Stimulated activated CD8-positive, alpha-beta memory T cell treated with anti-CD3 and anti-CD28 coated beads, Interleukin-4, amount 100 ng/mL, for 4 hours (primary cell): Measurements from ENCODE around the gene GSKIP.
"Not testable (repeated sequence)": the region's sequence is repeated elsewhere in the genome, so short reads cannot be mapped to it uniquely, and the experiment has no call there.

ENCODE experiments used
- DNase-seq, 2 donors: peaks; one replicate each; pipeline ENCODE4 v3.0.0-alpha.2; 2020; ENCODE audit warnings: low read depth in 2 of 2, low spot score in 1 of 2

The GSKIP gene, protein sequence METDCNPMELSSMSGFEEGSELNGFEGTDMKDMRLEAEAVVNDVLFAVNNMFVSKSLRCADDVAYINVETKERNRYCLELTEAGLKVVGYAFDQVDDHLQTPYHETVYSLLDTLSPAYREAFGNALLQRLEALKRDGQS

DNA sequence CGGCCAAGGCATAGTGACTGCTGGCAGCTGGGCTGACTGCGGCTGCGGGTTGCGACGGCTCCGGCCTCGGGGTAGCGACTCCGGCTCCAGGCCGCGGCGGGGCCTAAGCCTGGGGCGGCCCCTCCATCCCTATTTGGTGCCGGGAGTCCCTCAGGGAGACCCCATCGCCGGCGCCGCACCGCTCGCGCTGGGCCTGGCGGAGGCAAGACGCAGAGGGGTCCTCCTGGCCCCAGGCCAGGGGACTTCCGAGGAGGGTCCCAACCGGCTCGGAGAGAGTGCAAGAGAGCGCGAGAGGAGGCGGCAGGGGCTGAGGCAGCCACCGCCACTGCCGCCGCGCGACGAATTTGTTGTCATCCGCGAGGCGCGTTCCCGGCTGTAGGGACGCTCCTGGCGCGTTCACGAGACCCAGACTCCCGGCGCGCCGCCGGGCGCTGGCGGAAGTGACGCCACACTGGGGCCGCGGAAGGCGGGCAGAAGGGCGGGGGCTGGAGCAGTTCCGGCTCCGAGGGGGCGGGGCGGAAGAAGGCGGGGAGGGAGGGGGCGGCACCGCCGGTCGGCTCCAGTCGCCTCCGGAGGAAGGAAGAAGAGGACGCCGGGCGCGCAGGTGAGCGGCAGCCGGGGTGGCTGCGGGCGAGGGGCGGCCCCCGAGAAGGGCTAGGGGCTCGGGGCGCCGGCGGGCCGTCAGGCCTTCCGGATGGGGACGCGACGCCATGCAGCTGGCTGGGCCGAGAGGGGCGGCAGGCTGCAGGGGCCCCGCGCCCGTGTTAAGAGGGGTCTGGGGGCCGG is at the start of gene GSKIP, which contains the start of gene ATG2B:
GSKIP (plus strand) TSS at position 562 of the 786 bp plus-strand sequence. CDS start 18,722 bp downstream, outside the sequence.
ATG2B (minus strand) TSS at position 377 of the 786 bp plus-strand sequence; CDS start at position 12, 365 bp downstream.
- peak; percentile 92 to 96 for DNase-seq

DNA sequence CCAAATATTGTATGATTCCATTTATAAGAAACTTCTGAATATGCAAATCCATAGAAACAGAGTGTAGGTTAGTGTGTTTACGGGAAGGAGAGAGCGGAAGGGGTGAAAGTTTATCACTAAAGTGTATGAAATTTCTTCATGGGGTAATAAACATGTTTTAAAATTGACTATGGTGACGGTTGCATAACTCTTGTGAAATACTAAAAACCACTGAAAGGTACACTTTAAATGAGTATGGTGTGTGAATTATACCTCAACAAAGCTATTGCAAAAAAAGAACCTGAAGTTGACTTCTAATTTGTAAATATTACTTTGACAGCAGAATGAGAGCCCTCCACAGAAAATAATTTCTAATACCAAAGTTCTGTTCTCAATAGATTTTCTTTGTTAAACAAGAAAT is 47.2 kb upstream of the GSKIP start:
- DNase-seq, result no peak

- DNase-seq, result no peak
Observed at GRCh38 chr14:96318836-96319235, 44.5 kb upstream of the GSKIP start.

GRCh38 chr14:96320605-96321004 is 42.7 kb upstream of the GSKIP start:
- DNase-seq, result no peak

DNA sequence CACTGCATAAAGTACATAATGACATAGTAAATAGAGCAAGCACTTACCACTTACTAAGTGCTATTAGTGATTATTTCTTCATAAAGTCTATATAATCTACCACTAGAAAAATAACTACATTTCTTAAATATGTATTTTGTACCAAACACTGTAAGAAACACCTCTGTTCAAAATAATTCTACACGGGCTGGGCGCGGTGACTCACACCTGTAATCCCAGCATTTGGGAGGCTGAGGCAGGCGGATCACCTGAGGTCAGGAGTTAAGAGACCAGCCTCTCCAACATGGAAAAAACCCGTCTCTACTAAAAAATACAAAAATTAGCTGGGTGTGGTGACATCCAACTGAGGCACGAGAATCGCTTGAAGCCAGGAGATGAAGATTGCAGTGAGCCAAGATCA is 39.1 kb upstream of the GSKIP start:
- DNase-seq, result no peak

DNA sequence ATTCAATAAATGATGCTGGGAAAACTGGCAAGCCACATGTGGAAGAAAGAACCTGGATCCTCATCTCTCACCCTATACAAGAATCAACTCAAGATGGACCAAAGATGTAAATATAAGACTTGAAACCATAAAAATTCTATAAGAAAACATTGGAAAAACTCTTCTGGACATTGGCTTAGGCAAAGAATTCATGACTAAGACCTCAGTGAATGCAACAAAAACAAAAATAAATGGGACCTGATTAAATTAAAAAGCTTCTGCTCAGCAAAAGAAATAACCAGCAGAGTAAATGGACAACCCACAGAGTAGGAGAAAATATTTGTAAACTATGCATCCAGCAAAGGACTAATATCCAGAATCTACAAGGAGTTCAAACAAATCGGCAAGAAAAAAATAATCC is 24.8 kb upstream of the GSKIP start:
- no peak for DNase-seq

DNA sequence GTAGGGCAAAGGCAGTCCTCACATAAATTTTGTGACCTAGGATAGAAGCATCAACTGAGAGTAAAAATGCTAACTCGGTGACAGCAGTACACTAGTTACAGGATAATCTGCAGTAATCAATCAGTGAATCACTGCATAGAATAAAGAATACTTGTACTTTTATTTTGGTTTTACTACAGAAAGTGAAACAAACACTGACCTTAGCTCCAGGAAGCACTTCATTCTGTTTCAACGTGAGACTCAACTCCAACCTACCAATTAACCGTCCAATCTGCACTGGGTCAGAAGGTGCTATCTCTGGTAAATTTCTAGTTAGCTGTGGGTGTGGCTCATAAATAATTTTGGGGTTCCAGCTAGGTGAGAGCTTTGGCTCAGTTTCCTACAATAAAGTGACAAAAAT is 22.0 kb upstream of the GSKIP start:
- no peak for DNase-seq

DNA sequence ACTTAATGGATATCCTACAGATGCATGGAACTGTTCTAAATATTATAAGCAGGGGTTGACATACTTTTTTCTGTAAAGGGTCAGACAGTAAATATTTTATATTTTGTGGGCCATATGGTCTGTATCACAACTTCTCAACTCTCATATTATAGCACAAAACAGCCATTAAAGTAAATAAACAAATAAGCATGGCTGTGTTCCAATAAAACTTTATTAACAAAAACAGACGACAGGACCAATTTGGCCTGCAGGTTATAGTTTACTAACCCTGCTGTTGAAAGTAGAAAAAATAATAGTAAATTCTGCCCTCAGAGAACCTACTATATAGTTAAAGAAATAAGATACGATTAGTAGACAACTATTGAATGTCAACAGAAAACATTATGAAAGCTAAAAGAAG is 17.7 kb upstream of the GSKIP start:
- no peak for DNase-seq

GRCh38 chr14:96347957-96348356 is 15.4 kb upstream of the GSKIP start:
- not testable (repeated sequence) for DNase-seq

DNA sequence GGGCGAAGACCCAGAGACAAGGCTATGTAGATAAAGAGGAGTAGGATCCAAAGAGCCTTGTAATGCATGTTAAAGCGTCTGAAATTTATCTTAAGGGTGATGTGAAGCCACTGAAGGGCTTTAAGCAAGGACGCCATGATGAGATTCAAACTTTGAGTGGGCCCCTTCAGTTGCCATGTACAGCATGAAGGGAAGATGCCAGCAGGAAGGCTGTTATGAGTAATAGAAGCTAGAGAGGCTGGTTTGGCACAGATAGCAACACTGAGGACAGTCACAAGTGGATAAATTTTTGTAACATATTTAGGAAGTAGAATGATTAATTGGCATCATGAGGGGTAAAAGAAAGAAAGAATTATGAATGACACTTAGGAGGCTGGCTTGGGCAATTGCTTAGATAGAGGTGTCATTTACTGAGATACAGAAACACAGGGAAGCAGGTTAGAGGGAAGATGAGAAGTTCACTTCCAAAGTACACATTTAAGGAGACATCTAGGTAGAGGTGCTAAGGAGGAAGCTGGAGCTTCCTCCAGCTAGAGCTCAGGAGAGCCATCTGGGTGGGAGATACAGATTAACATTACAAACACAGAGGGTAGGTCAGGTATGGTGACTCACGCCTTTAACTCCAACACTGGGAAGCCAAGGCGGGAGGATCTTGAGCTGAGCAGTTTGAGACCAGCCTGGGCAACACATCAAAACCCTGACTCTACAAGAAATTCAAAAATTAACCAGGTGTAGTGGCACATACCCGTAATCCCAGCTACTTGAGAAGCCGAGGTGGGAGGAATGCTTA is 13.8 kb upstream of the GSKIP start:
- no peak for DNase-seq

DNA sequence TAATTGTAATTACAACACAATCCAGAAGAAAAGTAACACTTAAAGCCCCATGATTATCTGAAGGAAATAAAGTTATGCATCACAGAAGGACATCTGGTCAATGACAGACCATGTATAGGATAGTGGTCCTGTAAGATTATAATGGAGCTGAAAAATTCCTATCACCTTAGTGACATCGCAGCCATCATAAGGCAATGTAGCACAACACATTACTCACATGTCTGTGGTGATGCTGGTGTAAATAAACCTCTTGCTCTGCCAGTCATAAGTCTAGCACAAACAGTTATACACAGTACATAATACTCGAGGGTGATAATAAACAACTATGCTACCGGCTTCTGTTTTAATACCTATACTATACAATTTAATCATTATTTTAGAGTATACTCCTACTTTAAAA is 11.3 kb upstream of the GSKIP start:
- no peak for DNase-seq

- DNase-seq, result no peak
Observed at GRCh38 chr14:96352708-96353107, 10.6 kb upstream of the GSKIP start.

DNA sequence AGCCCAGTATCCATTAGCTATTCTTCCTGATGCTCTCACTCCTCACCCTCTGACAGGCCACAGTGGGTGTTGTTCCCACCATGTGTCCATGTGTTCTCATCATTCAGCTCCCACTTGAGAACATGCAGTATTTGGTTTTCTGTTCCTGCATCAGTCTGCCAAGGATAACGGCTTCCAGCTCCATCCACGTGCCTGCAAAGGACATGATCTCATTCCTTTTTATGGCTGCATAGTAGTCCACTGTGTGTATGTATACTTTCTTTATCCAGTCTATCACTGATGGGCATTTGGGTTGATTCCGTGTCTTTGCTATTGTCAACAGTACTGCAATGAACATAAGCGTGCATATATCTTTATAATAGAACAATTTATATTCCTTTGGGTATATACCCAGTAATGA is 9.1 kb upstream of the GSKIP start:
- no peak for DNase-seq

- no peak for DNase-seq
Observed at GRCh38 chr14:96357216-96357615, 6.1 kb upstream of the GSKIP start.

DNA sequence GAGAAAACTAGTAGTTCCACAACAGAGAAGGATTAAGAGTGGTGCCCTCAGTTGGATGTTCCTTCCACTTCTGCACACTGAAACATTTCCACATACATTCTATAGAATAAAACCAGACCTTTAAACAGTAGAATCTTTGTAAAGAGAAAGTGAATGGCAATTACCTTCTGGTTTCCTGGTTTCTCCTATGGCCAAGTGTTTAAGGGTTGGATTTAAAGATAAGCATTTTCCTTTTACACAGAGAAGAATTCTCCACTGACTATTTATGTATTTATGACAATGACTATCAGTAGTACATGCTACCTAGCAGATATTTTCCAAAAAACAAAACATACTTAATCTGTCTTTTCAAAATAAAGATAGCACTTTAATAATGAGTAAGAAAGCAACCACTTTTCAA is 3.4 kb upstream of the GSKIP start:
- DNase-seq, result no peak

DNA sequence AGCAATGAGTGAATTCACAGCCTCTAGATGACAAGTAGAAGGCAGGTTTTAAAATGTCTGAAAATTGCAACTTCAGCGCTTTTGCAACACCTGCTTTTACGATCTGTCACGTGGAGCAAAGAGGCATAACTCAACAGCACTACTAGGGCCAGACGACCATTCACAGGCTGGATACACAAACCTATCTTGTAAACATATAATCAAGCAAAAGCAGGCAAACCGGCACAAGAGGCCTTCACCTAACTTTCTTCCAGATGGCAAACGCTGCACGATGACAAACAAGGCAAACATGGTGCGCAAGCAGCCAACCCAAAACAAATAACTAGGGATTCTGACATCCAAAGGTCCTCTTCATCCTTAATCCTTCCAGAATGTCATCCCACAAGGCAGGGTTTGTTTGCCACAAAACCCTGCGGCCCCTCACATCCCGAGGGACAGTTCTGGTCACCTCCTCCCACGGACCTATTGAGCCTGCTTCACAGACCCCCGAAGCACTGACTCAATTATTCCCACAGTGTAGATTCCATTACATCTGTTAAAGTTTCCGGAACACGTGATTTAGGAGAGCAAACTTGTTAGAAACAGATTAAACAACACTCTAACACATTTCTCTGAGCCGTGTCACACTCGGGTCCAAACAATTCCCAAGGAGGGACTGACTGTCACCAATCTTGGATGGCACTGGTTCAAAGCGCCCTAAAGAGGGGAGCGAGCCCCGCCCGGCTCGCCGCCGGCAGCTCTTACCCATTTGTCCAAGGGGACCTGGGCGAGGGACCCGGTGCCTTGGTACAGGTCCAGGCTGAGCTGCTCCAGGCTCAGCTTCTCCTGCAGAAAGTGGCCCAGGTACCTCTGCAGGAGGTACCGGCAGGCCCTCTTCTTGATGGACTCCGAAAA is 1.0 kb upstream of the GSKIP start:
- peak in 1 of 2 donors; percentile 20 for DNase-seq

DNA sequence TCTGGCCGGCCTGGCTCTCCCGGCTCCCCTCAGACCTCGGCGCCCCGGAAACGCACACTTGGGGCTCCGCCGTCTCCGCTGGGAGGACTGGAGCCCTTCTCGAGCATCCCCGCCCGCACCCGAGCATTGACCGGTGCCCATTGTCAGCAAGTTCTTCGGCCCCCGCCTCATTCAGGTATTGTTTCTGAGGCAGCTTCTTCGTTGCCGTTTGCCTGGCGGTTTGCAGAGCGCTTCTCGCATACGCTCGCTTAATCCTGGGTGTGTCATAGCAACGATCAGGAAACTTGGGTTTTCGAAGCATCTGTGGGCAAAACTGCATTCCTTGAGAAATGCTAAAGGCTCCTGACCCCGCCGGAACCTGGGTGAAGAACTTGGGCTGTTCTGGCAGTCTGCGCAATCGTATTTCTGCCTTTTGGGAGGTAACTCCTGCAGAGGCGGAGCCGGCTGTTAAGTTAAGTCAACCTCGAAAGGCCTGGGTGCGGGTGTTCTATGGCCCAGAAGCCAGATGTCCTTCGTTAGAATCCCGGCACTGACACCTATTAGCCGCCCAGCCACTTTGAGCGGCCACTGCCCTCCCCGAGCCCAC is 518 bp downstream of the GSKIP start:
- no peak for DNase-seq

GRCh38 chr14:96364962-96365361 is 1.6 kb downstream of the GSKIP start:
- no peak for DNase-seq

- no peak for DNase-seq
Observed at GRCh38 chr14:96368534-96368933, 5.2 kb downstream of the GSKIP start.

DNA sequence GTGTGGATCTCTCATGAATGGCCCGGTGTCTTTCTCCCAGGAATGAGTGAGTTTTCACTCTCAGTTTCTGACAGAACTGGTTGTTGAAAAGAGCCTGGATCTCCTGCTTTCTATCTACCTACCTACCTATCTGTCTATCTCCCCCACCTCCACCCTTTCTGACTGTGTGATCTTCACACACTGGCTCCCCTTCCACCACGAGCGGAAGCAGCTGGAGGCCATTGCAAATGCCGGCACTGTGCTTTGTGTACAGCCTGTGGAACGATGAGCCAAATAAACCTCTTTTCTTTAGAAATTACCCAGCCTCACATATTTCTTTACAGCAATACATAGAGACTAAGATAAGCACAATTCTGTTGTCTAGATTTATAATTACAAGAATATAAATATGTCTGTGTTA is 7.2 kb downstream of the GSKIP start:
- no peak for DNase-seq

DNA sequence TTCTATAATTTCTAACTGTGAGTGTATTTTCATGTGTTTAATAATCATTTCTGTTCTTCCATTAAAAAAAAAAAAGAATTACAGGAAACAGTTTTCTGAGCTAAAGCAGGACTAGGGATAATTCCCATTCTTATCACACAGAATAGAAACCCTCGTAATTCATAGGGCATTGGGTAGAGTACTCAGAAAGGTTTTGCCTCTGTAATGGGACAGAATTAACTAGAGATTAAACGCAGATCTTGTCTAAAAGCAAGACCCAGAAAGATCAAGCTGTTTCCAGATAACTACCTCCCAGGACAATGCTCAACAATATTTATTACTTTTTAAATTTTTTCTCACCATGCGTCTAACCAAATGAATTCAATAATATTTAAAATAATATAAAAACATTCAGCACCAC is 10.2 kb downstream of the GSKIP start:
- DNase-seq, result no peak
